Putamen (tissue), 1 donor: ENCODE results near the gene CERS6.

ENCODE experiments used
- DNase-seq: peaks from one replicate; pipeline ENCODE4 v3.0.0-alpha.2; 2016; ENCODE audit warnings: low spot score

The CERS6 gene

DNA sequence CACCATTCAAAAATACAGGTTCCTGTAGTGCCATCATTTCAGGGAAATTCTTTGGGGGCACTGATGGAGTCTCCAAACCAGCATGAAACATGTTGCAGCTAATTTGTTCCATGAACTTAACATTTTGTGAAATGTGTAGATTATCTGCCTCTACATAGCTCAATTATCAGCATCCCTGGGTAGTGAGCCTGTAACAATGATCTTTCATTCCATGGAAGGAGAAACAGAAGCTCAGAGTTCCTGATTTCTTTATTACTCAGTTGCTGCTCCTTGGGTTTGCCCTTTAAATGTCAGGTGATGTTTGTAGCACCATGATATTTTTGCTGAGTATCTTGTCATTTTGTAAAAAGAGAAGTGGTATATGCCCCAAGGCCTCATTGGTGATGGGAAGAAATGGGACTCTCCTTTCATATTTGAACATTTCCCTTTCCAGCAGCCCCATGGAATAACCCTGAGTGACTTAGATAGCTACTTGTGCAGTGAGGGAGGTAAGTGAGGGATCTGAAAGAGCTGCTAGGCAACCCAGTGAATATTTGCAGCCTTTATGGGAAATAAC is 146.9 kb downstream of the CERS6 start:
- no peak for DNase-seq

DNA sequence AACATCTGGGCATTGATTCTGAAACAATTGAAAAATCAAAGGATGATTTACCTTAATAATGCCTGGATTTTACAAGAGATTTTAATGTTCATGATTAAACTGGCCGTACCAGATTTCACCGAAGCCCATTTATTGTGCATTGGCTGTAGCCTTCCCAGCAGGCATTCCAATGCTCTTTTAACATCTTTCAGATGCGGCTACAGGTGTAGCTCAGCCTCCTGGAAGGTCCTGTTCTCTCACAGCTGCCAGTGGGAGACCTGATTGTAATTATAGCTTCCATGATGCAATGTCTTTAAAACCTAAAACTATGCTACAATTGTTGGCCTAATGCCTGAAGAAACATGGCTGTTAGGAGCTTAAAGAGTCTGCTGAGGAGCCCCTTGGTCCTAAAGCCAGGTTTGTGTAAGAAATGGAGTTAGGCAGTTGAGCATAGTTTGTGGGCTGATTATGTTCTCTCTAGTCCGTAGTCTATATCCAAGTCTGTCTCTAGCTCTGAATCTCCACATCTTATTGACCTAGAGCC is 147.4 kb downstream of the CERS6 start:
- DNase-seq: no peak

DNA sequence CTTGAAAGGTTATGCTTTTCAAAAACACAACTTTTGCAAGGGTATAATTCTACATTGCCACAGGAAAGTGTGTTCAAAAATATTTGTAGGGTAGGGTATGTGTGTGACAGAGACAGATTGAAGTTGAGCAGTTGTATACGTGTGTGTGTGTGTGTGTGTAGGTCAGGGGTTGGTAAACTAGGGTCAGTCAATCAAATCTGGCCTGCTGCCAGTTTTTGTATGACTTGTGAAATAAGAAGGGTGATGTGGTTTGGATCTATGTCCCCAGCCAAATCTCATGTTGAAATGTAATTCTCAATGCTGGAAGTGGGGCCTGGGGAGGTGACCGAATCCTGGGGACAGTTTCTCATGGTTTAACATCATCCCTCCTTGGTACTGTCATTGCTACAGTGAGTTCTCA is 148.2 kb downstream of the CERS6 start:
- no peak for DNase-seq

DNA sequence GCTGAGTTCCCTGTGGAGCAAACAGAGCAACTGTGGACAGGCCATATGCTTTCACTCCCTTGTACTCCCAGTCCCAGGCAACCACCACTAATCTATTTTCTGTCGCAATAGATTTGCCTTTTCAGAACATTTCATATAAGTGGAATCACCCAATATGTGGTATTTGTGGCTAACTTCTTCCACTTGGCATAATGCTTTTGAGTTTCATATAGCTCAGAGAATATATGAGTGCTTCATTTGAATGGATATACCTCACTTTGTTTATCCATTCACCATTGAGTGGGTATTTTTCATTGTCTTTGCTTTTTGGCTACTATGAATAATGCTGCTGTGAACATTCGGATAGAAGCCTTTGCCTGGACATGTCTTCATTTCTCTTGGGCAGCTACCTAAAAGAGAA is 151.9 kb downstream of the CERS6 start:
- DNase-seq: no peak

DNA sequence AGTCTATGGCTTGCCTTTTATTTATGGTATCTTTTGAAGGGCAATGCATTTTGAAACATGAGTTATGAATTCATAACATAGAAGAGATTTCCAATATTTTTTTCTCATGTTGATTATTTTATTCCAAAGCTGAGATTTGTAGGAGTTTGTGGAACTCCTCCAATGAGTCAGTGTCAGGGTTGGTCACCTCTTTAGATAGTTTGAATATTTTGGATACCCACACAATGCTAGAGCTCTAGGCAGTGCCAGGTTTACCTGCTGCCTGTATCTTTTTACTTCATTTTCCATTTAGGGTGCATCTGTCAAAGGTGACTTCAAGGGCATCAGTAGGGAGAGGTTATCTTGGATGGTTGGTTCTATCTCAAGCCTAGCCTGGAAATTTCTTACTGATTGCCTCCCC is 152.7 kb downstream of the CERS6 start:
- DNase-seq: no peak

DNA sequence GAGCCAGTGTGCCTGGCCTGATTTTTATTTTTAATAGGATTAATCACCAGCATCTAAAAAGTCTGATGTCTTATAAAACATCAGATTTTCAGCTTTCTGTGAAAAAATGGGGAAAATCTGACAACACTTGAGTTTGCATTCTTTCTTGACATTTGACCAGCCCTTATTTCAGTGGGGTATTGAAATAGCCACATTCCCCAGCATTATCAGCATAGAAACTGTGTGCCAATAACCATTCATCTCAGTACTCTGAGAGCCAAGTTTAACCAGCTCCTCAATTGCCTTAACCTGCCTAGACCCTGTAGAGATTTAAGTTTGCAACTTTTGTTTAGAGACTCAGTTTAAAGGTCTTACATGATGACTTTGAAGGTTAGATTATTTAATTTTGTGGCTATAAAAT is 155.0 kb downstream of the CERS6 start:
- no peak for DNase-seq

DNA sequence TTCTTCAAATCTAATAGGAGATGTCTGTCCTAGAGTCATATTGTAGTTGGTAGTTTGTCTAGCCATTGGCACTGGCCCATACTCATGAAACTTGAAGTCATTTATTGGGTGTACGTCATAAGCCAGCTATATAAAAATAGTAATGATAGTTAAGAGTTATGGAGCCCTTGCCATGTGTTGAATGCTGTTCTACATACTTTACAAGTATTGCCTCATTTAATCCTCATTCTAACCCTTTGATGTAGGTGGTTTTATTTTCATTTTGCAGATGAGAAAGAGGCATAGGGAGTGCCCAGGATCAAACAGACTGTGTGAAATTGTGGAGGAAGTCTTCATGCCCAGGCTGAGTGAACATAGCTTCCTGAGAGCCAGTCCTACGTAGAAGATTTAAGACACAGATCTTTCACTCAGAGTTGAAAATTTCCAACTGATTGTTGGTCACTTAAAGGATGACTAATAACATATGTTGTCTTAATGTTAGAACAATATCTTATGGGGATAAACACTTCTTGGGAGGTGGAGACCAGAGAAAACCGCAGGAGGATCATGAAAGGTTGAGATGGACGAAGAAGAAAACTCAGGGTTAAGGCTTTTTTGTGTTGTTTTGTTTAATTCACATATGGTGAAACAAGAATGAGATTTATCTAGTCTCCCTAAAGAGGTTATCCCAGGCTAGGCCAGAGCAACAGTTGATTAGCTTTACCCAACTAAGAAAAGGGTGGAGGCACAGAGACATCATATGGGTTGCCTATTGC is 156.0 kb downstream of the CERS6 start:
- no peak for DNase-seq

DNA sequence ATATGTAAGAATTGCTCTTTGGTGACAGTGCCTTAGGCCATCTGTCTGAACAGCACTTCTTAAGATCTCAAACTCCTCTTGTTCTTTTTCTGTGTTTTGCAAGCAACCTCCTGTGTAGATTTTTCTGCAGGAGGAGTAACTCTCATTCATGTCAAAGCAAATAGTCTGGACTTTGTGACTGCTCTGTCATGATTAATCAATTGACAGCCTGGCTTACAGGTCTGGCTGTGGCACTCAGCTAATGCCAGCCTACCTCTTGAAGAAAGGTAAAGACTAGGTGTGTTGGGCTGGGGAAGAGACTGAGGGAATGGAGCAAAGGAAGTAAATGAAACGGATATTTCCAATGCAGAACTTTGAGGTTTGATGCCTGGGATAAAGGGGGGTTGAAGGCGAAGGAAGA is 156.6 kb downstream of the CERS6 start:
- DNase-seq: no peak

DNA sequence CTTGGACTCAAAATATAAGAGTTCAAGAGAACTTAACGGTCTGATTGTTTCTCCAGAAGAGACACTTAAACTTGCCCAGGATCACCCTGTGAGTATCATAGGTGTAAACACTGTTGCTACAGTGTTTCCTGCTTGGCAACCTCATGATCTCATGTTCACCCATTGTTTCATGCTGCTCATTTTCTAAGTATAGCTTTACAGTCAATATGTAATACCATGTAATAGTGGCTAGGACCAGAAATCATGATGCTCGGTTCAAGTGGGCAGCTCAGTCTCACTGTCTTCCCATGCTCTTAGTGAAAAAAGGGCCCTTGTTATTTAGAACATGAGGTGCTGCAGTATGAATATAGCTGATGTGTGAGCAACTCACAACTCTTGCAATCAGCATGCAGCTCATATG is 157.5 kb downstream of the CERS6 start:
- no peak for DNase-seq

DNA sequence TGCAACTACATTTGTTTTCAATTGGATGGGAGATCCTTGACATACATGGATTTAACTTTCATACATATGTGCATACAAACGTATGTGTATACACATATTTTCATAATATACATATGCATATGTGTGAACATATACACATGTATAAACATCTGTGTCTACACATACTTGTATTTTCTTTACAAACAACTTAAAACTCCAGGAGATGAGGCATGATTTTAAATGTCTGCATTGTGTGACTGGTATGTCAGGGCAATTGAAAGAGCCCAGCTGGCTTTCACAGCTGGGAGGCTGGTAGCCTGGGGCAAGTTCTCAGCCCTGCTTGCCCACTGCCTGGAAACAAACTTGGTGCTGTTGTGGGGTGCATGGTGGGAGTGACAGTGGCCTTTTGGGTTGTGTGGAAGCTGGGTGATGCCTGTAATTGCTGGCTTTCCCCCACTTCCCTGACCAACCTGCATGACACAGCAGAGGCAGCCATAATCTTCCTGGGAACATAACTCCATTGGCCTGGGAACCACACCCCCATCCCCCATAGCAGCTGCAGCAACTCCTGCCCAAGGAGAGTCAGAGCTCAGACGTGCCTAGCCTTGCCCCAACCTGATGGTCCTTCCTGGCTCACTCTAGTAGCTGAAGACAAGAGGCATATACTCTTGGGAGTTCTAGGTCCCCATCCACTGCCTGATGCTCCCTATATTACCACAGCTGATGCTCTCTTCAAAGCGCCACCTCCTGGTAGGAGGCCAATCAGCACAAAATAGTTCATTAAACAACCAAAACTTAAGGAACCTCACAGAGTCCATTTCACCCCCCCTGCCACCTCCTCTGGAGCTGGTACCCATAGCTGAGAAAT is 158.3 kb downstream of the CERS6 start:
- no peak for DNase-seq

DNA sequence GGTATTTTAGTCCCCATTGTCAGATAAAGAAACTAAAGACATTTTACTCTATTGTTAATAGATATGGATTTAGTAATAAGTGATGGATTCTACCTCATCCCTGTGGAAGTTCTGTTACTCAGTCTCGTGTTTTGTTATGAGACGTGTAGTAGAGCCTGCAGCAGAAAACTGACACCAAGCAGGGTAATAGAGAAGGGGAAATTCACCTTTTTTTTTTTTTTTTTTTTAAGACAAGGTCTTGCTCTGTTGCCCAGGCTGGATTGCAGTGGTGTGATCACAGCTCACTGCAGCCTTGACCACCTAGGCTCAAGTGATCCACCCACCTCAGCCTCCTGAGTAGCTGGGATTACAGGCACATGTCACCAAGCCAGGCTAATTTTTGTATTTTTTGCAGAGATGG is 164.5 kb downstream of the CERS6 start:
- DNase-seq: no peak

DNA sequence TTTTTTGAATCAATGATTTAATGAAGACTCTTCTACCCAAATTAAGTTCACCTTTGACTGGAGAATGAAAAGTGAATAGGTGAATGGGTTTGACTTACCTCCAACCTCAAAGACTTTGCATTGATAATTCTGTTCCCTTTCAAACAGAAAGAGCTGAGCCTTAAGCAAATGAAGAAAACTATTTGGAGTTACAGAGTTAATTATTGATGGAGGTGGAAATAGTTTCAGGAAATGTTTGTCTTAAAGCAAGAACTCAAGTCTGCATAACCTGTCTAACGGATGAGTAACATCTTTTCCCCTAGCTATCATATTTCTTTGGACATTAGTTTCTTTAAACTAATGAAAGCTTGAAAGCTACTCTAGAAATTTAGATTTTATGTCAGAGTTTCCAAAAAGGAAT is 166.5 kb downstream of the CERS6 start:
- DNase-seq: no peak

DNA sequence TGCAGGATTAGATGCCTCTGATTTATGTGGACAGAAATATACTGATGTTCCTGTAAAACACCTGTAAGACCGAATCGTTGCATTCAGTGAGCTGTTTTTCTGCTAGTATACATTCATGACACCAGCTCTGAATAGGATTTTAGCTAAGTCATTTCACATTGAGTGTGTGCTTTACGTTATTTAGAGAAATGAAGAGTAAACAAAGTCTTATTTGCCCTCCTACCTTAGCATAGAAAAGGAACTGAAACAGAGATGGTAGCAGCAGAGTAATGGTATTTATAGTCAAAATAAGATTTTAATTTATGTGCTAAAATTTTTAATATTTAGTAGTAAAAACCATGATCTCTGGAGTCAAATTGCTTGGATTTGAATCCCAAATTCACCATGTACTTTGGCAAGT is 168.0 kb downstream of the CERS6 start:
- no peak for DNase-seq

DNA sequence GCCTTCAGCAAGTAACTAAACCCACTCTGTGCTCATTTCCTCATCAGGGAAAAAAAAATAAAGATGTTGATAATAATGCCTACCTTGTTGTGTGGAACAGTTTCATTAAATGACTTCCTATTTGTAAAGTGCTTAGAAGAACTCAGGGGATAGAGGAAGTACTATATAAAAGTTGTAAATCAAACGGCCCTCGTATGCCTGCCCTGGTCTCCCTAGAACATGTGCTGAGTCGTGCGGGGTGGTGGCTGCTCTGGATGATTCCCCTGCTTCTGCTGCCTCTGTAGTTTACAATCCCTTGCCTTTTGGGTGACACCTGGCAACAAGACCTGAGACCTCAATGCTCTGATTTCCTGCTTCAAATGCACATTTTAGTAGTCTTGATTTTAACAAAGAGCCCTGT is 170.0 kb downstream of the CERS6 start:
- DNase-seq: no peak

DNA sequence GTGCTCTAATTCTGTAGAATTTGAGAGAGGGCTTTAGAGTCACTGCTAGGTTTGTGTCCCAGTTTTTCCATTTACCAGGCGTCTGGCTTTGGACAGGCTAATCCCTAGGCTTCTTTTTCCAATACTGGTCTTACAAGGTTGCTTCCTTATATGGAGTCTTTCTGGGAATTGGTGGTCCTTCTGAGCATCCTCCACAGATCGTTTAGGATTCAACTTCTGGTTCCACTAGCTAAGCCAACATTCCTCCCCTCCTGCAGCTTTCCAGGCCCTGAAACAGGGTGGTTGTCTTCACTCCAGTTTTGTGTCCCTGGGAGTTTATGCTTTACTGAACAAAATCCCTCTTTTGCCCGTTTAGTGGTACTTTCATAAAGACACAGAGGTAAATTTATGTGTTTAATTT is 170.6 kb downstream of the CERS6 start:
- no peak for DNase-seq

DNA sequence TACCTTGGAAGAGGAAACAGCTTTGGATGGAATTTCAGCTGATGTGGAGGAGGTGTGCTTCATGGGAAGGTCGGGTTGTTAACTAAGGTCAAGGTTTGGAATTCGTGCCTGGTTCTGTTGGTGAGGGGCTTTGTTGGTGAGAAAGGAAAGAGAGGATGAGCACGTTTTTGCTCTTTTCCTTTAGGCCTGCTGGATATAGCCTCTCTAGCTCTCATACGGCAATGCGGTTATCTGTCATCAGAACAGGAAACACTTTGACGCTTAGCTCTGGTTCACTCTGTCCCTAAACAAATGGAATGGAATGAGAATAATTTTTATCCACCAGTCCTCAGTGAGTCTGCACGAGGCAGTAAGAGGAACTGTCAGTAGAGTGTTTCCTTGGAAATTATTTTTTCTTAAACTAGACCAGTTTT is 176.6 kb downstream of the CERS6 start:
- DNase-seq: no peak

DNA sequence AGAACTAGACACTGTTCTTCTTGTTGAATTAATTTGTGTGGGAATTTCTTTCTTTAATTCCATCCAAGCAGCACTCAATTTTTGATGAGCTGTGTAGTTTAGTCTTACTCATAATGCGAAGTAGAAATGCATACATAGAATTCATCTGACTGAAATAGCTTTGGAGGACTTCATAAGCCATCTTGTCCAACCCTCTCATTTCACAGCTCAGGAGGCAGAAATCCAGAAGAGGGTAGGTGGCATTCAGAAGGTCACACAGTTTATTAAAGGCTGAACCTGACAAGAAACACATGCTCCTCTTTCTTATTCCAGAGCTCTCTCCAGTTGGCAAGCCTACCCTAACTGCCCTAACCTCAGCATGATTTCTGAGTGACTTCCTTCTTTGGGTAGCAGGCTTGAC is 177.1 kb downstream of the CERS6 start:
- no peak for DNase-seq

DNA sequence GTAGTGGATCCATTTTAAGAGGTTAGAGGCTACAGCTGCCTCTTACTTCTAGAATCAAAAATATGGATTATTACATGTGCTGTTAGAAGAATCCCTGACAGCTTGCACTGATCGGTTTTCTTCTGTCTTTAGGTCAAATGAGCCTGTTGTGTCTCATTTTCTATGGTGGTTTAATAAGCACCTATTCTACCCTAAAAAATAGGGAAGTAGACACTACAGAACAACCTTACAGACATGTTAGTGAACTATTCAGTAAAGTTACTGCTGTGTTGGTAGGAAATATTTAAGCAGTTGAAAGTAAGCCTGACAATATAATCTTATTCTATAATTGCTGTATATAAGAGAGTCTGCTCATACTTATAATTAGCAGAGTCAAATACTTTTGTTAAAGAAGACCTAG is 177.8 kb downstream of the CERS6 start:
- DNase-seq: no peak

DNA sequence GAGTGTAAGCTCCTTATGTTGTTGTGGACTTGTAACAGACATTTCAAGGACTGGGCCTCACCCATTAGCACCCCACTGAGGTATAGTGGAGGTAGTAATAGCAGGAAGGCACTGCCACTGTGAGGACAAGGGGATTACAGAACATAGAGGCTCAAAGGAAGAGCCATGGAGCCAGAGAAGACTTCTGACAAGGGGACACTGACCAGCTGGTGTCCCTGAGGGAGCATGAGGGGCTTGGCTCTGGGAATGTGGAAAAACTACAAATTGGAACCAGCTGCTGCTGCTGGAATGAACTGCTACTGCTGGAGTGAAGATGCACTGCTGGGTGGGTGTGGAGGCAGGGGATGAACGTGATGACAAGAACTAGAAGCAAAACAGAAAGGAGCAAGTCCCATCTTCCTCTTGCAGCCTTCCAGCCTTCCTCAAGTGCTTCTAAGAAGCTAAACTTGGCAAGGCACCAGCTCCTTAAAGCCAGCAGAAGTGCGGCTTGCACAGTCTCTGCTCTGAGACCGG is 179.0 kb downstream of the CERS6 start:
- peak; percentile 24 for DNase-seq

DNA sequence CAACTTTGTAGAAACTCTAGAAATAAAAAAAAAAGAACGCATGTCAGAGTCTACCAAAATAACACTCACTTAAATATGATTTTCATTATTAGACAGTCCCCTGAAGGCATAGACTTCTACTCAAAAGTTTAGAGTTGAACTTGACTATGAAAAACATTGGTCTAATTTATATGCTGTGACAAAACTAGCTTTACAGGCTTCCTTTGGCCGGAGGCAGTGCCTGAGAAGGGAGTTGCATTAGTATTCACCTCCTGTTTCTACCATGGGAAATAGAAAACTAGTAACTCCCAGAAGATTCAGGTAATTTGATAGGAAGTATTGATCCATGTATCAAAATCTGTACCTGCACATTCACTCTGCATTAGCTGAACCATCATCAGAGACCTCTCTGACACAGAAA is 182.9 kb downstream of the CERS6 start:
- no peak for DNase-seq

DNA sequence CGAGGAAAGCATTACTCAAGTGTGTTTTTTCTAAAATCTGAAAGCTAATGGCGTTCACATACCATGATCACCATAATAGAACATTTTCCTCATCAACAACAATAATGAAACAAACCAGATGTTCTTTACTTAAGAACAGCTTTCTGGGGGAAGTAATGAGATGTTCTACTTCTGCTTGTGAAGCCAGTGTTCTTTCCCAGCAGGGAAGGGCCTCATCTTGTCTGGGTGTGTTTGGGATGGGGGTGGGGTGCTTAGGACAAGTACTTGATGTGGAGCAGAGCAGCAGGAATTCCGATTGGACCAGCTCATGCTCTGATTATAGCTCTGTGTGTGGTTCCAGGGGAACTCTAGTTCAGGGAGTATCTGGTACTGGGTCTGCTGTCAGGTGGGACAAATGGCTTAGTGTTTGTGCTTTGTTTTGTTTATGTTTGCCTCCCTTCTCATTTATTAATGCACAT is 183.4 kb downstream of the CERS6 start:
- no peak for DNase-seq

DNA sequence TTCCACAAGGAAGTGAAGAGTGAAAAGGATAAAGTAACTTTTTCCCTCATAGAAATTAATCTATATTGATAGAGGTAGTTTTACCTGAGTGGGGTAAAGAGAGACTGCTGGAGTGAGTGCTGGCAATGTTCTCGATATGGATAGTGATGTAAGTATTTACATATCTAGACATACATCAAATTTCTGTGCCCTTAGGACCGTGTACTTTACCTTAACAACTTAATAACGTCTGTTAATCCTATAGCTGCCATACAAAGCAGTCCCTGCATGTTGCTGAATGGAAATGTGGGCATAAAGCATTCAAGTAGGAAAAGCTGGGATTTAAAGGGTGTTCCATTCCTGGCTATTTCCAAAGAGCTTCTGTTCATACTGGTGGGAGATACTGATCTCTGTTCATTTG is 184.0 kb downstream of the CERS6 start:
- no peak for DNase-seq

DNA sequence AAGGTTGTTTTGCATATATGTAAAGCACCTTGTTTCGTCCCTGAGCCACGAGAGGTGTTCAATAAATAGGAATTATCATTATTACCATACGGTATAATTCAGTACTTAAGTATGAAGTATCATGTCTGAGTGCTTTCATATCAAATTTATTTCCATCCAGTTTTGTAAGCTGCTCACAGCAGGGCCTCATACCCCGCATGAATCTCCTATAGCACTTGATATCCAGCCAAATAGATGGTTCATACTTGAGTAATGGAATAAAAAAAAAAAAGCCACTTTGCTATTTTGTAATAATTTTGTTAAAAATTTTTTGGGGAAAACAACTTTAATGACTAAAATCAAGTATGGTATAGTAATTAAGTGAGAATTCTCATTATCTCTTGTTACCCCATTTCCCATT is 185.6 kb downstream of the CERS6 start:
- DNase-seq: no peak
